Mucosa of rectum (tissue), 2 donors: ENCODE measurements around the gene AGAP3.

Source experiments
- H3K27ac ChIP-seq, 2 donors: one replicate each; pipeline ENCODE4 v1.7.0; 2013; ENCODE audit warnings: inconsistent platforms in 2 of 2, low read depth in 2 of 2, low read length in 2 of 2
- H3K27me3 ChIP-seq, 2 donors: one replicate each; pipeline ENCODE4 v1.7.0; 2013; ENCODE audit warnings: low read length in 2 of 2; ENCODE audit not compliant: control insufficient read depth in 2 of 2, insufficient read depth in 2 of 2
- H3K36me3 ChIP-seq, 2 donors: one replicate each; pipeline ENCODE4 v1.7.0; 2013; ENCODE audit warnings: low read length in 2 of 2; ENCODE audit not compliant: control insufficient read depth in 2 of 2, insufficient read depth in 2 of 2
- H3K4me1 ChIP-seq, 2 donors: one replicate each; pipeline ENCODE4 v1.7.0; 2013; ENCODE audit warnings: low read length in 2 of 2, mild to moderate bottlenecking in 1 of 2; ENCODE audit not compliant: control insufficient read depth in 2 of 2, insufficient read depth in 2 of 2
- H3K4me3 ChIP-seq, 2 donors: one replicate each; pipeline ENCODE4 v1.7.0; 2013; ENCODE audit warnings: low read length in 2 of 2
- H3K9ac ChIP-seq, 2 donors: one replicate each; pipeline ENCODE4 v1.7.0; 2013; ENCODE audit warnings: low read length in 2 of 2, low read depth in 1 of 2, mild to moderate bottlenecking in 1 of 2
- H3K9me3 ChIP-seq, 2 donors: one replicate each; pipeline ENCODE4 v1.7.0; 2013; ENCODE audit warnings: low read length in 2 of 2; ENCODE audit not compliant: control insufficient read depth in 2 of 2
- donor health status: healthy.
- donor health status: Normal muscosa, but diverticular disease.

AGAP3 gene

DNA sequence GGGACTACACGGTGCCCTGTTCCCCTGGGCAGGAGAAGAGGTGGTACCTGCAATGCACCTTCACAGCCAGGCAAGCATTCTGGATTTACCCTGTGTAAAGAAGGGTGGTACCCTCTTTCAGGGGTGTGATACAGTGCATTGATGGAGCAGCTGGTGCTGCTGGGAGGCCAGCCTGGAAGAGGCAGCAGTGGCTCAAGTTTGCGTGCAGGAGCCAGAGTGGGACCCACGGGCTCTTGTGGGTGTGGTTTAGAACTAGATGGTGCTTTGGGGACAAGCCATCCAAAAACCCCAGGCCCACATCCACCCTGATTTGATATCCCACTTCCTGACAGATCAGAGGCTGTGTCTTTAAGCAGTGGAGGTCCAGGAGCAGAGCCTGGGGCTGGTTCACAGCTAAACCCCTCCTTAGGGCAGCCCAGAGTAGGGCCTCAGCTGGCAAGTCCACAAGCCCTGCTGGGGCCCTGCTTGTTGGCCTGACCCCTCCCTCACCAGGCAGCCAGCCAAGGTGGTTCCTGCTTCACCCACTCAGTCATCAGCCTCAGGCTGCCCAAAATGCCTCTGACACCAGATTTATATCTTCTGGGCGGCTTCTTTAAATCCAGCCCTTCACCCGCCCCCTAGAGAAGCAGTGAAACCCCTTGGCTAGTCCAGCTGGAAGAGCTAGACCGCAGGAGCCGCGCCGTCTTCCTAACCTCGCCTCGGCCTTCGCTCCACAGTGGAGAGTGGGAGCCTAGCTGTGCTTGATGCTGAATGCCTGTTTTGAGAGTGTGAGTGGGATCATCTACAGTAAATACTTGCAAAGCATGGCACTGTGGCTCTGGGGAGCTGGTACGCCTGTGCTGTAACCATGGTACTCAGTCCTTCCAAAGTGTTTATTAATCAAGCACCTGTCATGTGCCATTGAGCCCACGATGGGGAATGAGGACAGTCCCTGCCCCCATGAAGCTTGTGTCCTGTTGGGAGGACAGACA, 39.4 kb upstream of the AGAP3 start:
- H3K4me1 ChIP-seq: no peaks in the 10 kb centered on the region
- no peaks in the 10 kb centered on the region for H3K27me3 ChIP-seq
- H3K9me3 ChIP-seq: no peaks in the 10 kb centered on the region
- no peak overlapping the region for H3K9ac ChIP-seq
- H3K36me3 ChIP-seq: peaks cover 0 to 5% of the 10 kb centered on the region in 2 donors
- H3K4me3 ChIP-seq: no peak overlapping the region
- H3K27ac ChIP-seq: no peak overlapping the region

GRCh38 chr7:151047976-151048815, 38.1 kb upstream of the AGAP3 start, which contains the start of gene ASIC3:
TSS of gene ASIC3 (plus strand) at chr7:151048531. CDS start at chr7:151048886, 355 bp downstream.
- H3K9me3 ChIP-seq: no peaks in the 10 kb centered on the region
- H3K4me3 ChIP-seq: no peak within 1 kb of the TSS
- no peaks in the 10 kb centered on the region for H3K27me3 ChIP-seq
- no peak within 1 kb of the TSS for H3K27ac ChIP-seq
- H3K9ac ChIP-seq: no peak within 1 kb of the TSS
- peaks cover 0 to 3% of the 10 kb centered on the region in 2 donors for H3K36me3 ChIP-seq
- H3K4me1 ChIP-seq: no peaks in the 10 kb centered on the region

DNA sequence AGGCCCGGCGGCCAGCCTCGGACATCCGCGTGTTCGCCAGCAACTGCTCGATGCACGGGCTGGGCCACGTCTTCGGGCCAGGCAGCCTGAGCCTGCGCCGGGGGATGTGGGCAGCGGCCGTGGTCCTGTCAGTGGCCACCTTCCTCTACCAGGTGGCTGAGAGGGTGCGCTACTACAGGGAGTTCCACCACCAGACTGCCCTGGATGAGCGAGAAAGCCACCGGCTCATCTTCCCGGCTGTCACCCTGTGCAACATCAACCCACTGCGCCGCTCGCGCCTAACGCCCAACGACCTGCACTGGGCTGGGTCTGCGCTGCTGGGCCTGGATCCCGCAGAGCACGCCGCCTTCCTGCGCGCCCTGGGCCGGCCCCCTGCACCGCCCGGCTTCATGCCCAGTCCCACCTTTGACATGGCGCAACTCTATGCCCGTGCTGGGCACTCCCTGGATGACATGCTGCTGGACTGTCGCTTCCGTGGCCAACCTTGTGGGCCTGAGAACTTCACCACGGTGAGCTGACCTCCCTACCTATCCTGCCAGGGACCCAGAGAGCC, 37.3 kb upstream of the AGAP3 start:
- H3K27ac ChIP-seq: no peak overlapping the region
- peaks cover 0 to 3% of the 10 kb centered on the region in 2 donors for H3K36me3 ChIP-seq

GRCh38 chr7:151051108-151051507, 35.2 kb upstream of the AGAP3 start:
- Histone ChIP-seq H3K4me1 (no peaks in the 10 kb centered on the region), H3K9ac (no peak overlapping the region), H3K36me3 (no peaks in the 10 kb centered on the region), H3K9me3 (no peaks in the 10 kb centered on the region), H3K4me3 (no peak overlapping the region), H3K27me3 (no peaks in the 10 kb centered on the region), H3K27ac (no peak overlapping the region)

More for the DNA sequence above, 37.3 kb upstream of the AGAP3 start:
- Histone ChIP-seq H3K9ac (no peak overlapping the region), H3K4me3 (no peak overlapping the region), H3K4me1 (no peaks in the 10 kb centered on the region), H3K27me3 (no peaks in the 10 kb centered on the region), H3K9me3 (no peaks in the 10 kb centered on the region)

DNA sequence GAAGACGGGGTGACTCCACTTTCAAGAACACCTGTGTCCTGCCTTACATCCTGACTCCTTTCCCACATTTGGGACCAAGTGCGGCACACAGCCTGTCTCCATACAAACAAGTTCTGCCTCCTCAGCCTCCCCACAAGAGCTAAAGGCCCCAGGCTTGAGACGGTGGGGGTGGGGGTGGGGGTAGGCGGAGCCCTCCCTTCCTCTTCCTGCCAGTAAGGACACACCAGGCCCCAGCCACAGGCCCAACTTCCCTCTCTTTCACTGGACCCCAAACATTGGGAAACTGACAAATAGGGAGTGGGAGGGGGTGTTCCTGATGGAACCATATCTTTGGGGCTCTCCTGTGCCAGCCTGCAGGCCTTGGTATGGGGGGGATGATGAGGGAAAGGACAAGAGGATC, 33.2 kb upstream of the AGAP3 start:
- H3K9ac ChIP-seq: no peak overlapping the region
- no peak overlapping the region for H3K27ac ChIP-seq
- H3K4me3 ChIP-seq: no peak overlapping the region
- peaks cover 10 to 12% of the 10 kb centered on the region in 2 donors for H3K4me1 ChIP-seq
- H3K27me3 ChIP-seq: no peaks in the 10 kb centered on the region
- H3K9me3 ChIP-seq: no peaks in the 10 kb centered on the region
- H3K36me3 ChIP-seq: no peaks in the 10 kb centered on the region

DNA sequence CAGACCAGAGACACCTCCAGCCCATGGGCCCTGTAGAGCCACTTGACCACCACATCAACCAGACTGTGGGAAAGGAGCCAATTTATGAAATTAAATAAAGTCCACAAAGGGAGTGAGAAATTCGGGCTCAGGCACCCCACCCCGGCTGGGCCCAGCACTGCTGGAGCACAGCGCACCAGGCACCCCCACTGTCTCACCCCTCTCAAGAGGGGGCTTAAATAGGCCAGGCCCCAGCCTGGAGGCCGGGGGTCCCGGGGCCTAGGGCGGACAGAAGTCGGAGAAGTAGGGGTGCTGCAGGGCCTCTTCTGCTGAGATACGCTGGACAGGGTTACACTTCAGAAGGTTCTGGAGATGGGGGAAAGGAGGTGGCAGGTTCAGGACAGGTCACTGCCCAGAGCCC, 32.5 kb upstream of the AGAP3 start:
- Histone ChIP-seq H3K27ac (no peak overlapping the region), H3K9me3 (no peaks in the 10 kb centered on the region), H3K27me3 (no peaks in the 10 kb centered on the region), H3K4me3 (no peak overlapping the region), H3K4me1 (peaks cover 16 to 18% of the 10 kb centered on the region in 2 donors), H3K9ac (no peak overlapping the region), H3K36me3 (no peaks in the 10 kb centered on the region)

- H3K27ac ChIP-seq: no peak overlapping the region
- peaks cover 29 to 33% of the 10 kb centered on the region in 2 donors for H3K4me1 ChIP-seq
- no peak overlapping the region for H3K4me3 ChIP-seq
- H3K36me3 ChIP-seq: no peaks in the 10 kb centered on the region
- no peak overlapping the region for H3K9ac ChIP-seq
- H3K9me3 ChIP-seq: no peaks in the 10 kb centered on the region
- no peaks in the 10 kb centered on the region for H3K27me3 ChIP-seq
Observed at GRCh38 chr7:151056283-151056665, 30.0 kb upstream of the AGAP3 start.

DNA sequence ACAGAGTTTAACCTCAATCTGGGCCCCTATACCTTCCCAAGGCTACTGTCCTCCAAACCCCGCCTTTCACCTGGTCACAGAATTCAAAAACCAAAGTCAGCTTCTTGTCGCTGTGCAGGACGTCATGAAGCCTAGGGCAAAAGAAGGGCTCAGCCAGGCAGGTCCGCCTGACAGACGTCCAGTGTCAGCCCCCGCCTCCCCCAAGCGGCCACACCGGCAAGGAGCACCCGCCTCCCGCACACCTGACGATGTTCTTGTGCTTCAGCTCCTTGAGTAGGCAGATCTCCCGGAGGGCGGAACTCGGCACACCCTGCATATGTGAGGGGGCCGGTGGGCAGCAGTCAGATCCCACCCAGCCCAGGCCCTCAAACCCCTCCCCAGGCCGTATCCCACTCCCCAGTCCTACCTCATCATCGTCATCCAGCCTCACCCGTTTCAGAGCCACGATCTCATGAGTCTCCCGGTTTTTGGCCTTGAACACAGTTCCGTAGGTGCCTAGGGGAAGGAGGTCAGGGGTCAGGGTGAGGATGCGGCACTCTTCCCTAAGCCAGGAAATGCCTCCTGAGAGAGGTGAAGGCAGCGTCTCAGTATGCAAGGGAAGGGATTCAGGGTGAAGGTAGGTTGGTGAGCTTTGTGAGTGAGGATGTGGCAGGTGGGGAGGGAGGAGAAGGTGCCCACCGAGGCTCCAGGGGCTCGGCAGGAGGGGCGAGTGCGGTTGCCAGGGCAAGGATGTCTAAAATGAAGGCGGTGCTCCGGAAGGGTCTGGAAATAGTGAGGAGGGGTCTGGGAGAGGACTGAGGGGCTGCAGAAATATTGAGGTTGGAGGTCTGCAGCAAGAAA, 29.4 kb upstream of the AGAP3 start:
- peak overlapping the region; percentile 86 to 98 for H3K4me3 ChIP-seq
- no peaks in the 10 kb centered on the region for H3K9me3 ChIP-seq
- no peak overlapping the region for H3K27ac ChIP-seq
- no peaks in the 10 kb centered on the region for H3K36me3 ChIP-seq
- no peaks in the 10 kb centered on the region for H3K27me3 ChIP-seq
- peaks cover 35 to 39% of the 10 kb centered on the region in 2 donors for H3K4me1 ChIP-seq
- peak overlapping the region; percentile 59 to 77 for H3K9ac ChIP-seq

DNA sequence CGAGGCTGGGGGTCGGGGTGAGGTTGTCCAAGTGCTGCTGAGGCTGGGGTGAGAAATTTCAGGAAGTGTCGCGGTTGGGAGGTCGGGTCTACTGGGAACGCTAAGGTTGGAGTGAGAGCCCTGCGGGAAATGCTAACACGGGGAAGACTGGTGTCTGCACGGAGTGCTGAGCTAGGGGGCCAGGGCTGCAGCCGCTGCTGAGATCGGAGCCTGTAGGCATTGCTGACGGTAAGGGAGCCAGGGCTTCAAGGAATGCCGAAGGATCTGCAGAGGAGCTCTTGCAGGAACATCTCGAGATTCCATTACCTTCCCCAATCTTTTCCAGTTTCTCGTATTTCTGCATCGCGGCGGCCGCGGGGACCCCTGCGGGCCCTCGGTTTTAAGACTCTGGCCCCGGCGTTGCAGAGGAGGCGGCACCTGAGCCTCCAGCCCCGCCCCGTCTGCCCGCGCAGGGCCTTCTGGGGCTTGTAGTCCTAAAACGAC, 28.7 kb upstream of the AGAP3 start, which contains the start of gene CDK5:
TSS of gene CDK5 (minus strand) at position 392 of the 483 bp plus-strand sequence. CDS start at position 343, 49 bp downstream.
- Histone ChIP-seq H3K4me1 (peaks cover 41 to 44% of the 10 kb centered on the region in 2 donors), H3K36me3 (no peaks in the 10 kb centered on the region), H3K27ac (peak within 1 kb of the TSS; percentile 97 to 98), H3K9ac (peak within 1 kb of the TSS; percentile 88 to 90), H3K27me3 (no peaks in the 10 kb centered on the region), H3K4me3 (peak within 1 kb of the TSS; percentile 86 to 98), H3K9me3 (no peaks in the 10 kb centered on the region)
